Non-pigmented ciliary epithelial cell (primary cell): ENCODE measurements around the gene TMEM253.

ENCODE experiments used
- DNase-seq: peaks from one replicate; pipeline ENCODE4 v3.0.0-alpha.2; 2010; ENCODE audit warnings: low read depth

TMEM253 gene

DNA sequence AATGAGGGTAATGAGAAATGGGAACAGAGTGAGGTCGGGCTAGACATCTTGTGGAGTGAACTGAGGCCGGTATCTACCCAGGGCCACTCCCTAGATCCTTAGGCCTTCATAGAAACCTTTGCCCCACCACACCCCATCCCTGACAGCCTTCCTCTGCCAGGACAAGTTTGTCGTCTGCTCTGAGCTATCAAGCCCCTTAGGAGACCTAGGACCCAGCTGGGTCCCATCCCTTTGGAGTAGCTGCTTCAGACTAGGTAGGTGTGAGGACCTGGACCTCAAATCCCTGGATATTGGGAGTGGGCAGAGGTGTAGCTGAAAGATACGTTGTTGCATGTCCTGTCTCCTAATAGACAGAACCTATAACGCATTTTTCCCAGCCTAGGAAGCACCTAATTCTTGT lies at the start of gene TMEM253:
TSS of gene TMEM253 (plus strand) at position 136 of the 400 bp plus-strand sequence. CDS start 278 bp downstream, outside the sequence.
- no peak for DNase-seq

DNA sequence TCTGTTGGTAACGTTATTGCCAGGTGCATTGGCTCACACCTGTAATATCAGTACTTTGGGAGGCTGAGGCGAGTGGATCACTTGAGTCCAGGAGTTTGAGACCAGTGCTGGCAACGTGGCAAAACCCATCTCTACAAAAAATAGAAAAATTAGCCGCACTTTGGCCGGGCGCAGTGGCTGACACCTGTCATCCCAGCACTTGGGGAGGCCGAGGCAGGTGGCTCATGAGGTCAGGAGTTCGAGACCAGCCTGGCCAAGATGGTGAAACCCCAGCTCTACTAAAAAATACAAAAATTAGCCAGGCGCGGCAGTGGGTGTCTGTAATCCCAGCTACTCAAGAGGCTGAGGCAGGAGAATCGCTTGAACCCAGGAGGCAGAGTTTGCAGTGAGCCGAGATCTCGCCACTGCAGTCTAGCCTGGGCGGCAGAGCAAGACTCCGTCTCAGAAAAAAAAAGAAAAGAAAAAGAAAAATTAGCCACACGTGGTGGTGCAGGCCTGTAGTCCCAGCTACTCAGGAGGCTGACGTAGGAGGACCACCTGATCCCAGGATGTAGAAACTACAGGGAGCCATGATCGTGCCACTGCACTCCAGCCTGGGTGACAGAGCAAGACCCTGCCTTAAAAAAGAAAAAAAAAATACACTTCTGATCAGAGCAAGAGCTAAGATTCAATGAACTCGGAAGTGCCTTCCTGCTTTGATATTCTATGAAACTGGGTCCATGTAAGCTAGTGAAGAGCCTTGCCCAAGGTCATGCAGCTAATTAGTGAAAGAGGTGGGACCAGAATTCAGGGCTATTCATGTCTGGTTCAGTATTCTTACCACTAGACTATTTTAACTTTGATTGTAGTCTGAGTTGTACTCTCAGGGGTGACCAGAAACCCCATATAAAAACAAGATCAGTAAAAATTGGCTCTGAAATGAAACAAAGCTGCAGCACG lies 47.4 kb upstream of the TMEM253 start:
- DNase-seq, result no peak

DNA sequence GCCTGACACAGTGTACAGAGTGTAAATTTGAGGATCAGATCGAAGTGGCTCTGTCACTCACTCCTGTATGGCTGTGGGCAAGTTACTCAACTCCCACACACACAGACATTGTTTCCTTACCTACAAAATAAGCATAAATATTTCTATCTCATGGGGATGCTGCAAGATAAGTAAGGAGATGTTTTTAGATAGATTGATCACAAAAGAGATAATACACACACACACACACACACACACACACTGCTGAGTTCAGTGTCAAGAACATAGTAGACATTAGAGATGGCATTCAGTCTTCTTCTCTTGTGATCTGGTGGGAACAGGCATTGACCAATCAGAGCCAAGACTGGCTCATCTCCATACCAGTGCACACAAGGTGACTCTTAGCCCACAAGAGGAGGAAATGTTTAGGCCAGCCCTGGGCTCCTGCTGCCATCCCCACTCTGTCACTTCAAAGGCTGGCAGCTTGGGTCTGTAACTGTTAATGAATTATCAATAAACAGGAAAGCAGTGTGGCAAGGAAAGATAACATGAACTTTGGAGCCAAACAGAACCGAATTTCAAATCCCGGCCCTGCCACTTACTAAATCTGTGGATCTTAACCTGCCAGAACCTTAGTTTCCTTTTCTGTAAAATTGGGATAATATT lies 46.6 kb upstream of the TMEM253 start:
- no peak for DNase-seq

DNA sequence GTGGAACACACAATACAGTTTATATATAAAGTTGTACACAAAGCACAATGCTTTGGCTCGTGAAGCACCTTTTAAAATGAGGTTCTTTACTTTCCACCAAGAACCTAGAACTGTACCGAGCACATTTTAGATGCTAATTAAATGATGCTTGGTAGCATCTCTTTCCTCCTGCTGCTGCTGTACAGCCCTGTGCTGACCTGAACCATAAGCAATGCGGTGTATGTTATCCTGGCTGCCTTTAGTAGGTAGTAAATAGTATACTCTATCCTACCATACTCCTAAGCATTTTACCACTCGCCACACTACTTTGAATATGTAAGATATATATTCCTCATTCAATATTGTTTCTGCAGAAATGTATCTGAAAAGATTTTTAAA lies 46.1 kb upstream of the TMEM253 start:
- DNase-seq, result no peak

DNA sequence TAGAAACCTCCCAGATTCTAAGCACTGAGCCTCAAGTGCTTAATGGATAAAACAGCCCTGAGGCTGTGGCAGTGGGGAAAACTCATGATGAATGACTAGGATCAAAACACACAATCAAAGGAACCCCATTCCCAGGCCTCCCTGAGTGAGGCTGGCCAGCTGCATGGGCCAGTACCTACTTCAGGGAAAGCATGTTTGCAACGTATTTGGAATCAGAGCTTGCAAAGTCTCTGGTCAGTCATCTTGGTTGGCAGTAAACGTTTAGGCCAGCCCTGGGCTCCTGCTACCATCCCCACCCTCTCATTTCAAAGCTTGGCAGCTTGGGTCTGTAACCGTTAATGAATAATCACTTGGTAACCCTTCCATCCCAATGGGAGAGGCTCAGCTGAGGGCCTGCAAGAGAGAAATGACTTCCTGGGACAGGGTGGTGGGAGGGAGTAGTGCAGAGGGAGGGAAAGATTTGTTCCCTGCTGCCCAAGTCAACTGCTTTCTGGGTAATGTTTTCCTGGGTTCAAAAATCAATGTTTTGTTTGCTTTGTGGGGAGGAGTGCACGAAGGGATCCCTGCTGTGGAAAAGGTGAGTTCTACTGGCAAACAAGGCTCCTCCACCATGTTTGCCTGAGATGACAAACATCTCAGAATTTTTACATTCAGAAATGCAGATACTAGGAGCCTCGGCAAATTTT lies 45.3 kb upstream of the TMEM253 start:
- no peak for DNase-seq

DNA sequence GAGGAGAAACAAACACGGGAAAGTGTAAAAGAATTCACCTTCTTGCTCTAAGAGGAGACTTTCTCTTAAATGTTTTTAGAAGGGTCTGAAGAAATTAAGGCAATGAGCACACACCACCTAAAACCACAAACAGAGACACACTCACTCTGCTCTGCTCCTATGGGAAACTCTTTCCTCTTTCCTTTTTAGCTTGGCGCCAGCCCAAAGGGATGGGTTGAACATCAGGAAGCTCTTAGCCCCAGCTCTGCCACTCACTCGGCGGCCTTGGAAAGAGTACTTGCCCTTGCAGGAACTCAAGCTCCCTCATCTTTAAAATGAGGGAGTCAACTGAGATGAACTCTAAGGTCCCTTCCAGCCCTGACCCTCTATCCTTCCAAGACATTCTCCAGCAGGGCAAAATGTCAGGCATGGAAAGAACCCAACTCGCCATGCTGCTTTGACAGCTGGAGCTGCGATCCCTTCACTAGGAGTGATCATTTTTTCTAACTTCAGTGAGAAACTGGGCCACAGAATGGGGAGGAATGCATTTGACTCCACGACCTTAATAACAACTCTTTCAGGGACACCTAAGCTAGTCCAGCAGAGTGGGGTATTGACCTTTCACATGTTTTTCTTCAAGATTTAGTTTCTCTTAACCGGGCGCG lies 44.2 kb upstream of the TMEM253 start:
- no peak for DNase-seq

DNA sequence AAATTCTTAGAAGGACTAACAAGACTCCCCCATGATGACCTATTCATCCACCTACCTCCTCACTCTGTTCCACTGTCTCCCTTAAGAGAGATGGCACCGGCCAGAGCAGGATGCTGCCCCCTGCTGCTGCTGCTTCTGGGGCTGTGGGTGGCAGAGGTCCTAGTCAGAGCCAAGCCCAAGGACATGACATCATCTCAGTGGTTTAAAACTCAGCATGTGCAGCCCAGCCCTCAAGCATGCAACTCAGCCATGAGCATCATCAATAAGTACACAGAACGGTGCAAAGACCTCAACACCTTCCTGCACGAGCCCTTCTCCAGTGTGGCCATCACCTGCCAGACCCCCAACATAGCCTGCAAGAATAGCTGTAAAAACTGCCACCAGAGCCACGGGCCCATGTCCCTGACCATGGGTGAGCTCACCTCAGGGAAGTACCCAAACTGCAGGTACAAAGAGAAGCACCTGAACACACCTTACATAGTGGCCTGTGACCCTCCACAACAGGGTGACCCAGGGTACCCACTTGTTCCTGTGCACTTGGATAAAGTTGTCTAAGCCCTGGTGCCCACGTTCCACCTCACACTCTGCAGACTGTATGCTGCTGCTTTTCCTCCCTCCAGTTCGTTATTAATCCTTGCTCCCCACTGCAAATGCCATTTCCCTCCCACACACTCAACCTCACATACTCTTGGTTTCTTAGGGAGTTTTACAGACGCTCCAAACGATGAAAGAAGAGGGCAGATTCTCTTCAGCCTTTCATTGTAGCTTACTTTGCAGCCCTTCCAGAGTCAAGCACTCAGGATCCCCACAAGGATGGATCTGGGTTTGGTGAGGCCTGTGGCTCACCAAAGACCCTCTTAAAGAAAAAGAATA lies 42.8 kb upstream of the TMEM253 start, which contains the start of gene RNASE8:
TSS of gene RNASE8 (plus strand) at position 20 of the 873 bp plus-strand sequence. CDS start at position 91, 71 bp downstream.
- DNase-seq, result no peak

DNA sequence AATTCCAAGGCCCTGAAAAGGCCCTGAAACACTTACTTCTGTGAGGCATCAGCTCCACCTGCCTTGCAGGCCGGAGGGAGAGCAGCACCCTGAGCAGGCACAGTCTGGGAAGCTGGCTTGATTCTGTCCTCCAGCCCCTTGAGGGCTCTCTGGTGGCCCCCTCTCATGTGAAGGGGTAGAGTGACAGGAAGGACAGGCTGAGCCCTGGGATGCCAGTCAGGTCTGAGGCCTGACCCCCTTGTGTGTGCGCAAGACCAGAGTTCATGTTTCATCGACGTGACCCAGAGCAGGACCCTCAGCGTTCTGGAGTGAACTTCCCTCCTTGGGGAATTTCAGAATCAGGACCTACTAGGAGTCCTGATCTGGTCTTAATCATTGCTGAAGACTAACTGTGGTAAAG lies 42.0 kb upstream of the TMEM253 start:
- DNase-seq, result no peak

DNA sequence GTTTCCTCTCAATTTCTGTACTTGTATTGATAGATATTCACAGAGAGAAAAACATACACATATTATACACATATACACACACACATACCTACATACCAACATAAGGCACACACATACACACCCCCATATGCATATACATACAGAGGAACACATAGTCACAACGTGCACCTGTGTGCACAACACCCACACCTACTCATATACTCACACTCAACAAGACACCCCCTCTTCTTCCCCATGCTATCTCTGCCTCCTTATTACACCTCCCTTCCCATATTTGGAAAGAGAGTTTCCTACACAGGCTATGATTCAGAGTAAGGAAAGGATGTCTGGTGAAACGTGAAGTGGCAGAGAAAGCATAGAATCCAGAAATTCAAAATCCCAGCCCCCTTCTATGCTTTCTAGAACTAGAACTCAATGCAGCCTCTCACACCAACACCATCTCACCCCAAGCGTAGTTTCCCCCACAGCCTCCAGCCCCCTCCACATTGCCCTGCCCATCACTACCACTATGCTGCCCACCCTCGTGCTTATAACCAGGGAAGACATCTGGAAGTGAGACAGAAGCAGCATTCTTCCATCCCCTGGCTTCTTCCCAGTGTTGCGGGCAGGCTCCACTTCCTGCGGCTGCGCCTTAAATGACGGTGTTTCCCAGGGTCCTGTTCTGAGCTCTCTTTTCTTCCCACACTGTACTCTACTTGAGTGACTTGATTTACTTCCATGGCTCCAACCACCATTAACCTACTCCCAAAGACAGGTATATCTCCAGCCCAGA lies 40.8 kb upstream of the TMEM253 start:
- DNase-seq, result no peak

DNA sequence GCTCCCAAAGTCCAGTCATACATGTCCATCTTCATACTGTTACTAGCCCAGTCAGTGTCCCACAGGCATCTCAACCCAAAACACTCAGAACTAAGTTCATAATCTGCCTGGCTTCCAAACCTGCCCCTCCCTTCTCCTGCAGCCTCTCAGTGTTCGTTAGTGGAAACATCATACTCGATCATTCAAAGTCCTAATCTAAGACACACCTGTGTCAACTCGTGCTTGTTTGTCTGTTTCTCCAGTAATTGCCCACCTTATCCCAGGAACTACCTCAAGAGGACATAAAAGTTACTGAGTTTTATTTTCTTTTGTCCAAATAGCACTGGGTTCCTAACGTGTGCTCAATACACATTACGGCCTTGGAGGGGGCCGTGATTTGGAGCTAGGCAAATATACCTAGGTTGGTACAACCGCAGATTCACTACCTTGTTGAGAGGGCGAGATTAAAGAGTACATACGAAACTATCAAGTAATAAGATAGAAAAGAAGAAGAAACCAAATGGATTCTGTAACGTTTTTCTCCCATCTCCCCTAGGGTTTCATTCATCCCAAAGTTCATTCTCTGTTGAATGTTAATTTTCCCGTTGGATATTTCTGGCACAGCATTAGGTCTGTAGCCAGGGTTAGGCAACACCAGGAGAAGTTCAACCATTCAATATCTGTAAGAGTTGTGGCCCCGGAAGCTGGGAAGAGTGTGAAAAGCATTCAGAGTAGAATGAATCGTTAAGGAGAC lies 40.1 kb upstream of the TMEM253 start:
- no peak for DNase-seq

DNA sequence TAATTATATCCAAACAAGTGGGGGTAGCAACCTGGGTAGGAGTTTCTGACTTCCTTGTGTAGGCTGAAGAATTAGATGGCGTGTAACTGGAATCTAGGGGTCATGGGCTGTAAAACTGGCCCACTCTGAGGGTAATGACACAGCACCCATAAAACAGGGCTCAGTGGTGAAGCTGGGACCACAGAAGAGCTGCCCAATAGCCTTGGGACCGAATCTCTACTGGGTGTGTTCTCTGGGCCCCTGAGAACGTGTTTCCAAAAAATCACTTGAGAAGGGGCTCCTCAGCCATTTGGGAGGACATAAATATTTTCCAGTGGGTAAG lies 39.6 kb upstream of the TMEM253 start:
- DNase-seq, result no peak

DNA sequence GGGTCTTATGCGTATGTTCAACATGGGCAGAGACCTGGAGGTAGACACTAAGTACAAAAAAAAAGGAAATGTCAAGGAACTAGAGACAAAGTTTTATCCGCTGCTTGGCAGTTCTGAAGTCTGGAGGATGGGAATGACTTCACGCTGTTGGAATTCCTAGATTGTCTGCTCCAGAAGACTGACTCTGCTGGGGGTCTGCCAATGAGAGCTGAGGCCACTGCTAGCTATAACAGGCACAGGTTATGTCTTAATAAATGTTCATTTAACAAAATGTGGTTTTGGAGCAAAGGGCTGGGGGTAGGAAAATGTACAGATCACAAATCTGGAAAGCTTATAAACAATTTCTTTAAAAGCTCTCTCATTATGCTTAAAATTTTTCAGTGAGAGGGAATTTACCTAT lies 37.4 kb upstream of the TMEM253 start:
- no peak for DNase-seq

DNA sequence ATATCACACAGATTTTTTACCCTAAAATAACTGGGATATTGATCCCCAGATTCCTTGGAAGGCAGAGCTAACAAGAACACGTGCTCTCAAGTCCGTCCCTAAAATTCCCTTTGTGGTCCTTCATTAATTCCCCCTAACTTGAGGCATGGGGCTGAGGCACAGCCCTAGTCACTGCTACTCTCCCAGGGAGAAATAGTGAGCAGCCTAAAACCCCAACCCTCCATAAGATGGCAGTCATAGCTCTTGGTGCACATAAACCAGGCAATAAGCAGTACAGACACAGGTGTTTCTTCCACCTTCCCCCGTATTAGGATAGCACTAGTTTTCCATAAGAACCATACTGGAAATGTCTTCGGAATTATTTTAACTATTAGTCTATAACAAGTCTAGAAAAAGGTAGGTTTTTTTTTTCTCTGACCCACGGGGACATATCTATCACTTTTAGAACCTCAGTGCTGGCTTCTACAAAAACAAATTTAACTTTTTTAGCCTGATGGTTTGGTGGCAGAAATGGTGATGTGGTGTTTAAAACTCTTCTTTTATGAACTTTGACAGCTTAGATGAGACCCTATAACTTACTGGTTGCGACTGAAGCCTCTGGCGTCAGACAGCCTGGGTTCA lies 33.9 kb upstream of the TMEM253 start:
- DNase-seq, result no peak

DNA sequence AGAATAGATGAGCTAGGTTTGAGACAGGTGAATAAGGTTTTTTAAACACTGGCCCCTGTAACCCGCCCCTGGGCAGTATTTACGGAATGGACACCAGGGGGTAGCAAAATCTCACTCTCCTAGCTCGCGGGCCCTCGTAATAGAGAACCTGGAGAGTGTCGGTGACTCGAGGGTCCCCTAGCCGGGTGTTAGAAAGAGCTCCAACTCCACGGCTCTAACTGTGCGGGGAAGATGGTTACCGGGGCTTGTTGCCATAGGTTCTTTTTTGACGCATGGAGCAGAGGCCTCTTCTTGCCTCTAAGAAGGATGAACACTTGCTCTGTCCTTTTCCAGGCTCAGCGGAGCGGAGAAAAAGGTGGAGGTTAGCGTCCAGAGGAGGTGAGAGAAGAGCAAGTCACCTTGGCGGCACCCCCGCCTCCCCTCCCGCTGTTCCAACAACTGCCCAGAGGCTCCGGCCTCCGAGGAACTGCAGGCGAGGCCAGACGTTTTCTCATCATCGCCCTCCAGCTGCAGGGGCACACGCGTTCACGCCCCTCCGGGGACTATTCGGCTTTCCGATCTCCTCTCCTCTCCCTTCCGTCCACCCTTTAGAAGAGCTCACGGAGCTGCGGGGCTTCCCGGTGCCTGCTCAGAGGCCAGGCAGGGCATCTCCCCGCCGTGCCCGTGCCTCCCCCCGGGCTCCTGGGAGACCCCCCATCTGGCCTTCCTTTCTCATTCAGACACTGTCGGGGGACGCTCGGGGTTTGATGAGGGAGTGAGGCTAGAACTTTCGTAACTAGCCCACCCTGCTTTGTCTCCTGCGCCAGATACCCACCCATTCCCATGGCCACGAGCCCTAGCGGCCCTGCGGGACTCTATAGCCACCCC lies 32.1 kb upstream of the TMEM253 start:
- no peak for DNase-seq

DNA sequence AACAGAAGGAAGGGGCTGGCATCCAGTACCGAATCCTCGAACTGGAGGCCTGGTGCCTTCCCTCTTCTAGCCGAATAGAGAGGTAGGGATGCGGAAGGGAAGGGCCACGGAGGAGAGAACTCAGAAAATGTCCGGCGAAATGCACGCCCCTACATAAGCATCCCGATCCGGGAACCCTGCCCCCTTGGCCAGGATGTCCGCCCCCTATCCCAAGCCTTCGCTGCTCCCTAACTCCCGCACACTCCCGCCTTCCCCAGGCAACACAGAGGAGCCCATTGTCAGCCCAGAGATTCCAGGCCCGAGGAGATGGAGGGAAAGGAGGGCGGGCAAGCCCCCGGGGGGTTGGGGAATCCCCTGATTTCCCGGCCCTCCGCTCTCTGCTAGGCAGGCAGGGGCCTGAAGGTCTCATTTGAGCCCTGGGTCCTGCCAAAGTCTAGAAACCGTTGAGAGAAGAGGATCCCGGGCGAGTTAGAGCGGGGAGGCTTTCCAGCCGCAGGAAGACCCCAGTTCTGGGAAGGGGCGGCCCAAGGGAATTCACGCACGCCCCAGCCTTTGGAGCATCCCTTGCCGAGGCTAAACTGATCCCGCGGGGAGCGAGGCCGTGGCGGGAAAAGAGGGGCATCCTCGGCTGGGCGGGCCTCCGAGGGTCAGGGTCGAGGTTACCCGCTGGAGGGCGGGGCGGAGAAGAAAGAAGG lies 31.3 kb upstream of the TMEM253 start:
- no peak for DNase-seq

DNA sequence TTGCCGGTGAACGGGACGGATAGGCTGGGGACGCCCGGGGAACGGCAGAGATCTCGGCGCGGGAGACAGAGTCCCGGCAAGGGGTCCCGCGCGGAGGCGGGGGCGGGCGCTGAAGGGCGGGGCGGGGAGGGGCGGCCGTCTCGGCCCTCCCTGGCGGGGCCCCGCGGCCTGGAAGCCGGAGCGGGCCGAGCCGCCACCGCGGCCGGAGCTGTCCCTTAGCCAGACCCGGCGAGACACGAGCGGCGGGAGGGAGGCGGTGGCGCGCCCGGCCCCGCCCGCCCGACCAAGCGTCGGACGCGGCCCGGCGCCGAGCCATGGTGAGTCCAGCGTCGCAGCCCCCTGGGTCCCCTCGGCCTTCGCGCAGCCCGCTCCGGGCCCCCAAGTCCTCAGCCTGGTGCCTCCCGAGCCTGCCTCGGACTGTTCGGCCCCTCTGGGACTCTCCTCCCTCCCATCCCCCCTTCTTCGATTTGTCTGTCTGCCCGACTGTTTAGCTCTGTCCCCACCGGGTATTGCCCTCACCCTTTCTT lies 30.7 kb upstream of the TMEM253 start, which contains the start of gene ARHGEF40:
TSS of gene ARHGEF40 (plus strand) at position 222 of the 527 bp plus-strand sequence. CDS start at position 315, 93 bp downstream.
- no peak for DNase-seq

DNA sequence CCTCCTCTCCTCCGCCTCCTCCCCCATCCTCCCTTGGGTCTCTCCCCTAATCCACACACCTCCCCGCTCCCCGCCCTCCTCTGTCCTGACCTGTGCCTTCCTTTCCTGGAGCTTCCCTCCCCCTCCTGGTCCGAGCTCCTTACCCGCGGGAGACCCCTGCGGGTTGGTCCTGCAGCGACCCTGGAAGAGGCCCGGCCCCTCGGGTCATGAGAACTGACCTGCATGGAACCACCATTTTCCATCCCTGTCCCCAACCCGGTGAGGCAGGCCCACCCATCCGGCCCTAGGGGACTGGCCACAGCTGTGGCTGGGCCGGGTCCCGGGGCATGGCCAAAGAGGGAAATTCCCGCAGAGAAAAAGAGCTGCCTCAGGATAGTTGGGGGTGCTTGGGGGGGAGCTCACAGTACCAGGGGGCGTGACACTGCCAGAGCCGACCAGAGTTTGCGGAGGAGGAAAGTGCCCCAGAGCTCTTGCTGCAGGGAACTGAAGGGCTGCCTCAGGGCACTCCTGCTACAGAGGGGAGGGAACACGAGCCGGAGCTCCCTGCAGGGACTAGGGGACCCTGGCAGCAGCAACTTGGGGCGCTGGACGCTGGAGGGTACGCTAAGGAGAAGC lies 30.1 kb upstream of the TMEM253 start:
- no peak for DNase-seq
